Right lung (tissue), 5 donors: ENCODE measurements around the gene SORBS1. TPM values are rescaled to one million over a fixed set of nuclear protein-coding genes. Genes with fewer than 3 reads are reported as not detected.

Experiments
- DNase-seq, 2 donors: peaks; one replicate each; pipeline ENCODE4 v3.0.0-alpha.2; 2013
- polyA plus RNA-seq, 5 donors: library from polyadenylated mRNA; unstranded; fragments of 120-200 nt; gene quantifications; one replicate each; pipeline versions ENCODE4 v1.2.1 to v1.2.3, GENCODE V29; 2013; ENCODE audit warnings: inconsistent platforms in 1 of 5, low replicate concordance in 1 of 5; ENCODE audit not compliant: insufficient read length in 5 of 5, insufficient read depth in 1 of 5

SORBS1 gene
- polyA plus RNA-seq, 5 donors: 19.1 to 42.2 (median 31.5) TPM

GRCh38 chr10:95464280-95464679 is 96.9 kb downstream of the SORBS1 start:
- no peak for DNase-seq

- no peak for DNase-seq
Observed at GRCh38 chr10:95462740-95463667, 98.2 kb downstream of the SORBS1 start.

DNA sequence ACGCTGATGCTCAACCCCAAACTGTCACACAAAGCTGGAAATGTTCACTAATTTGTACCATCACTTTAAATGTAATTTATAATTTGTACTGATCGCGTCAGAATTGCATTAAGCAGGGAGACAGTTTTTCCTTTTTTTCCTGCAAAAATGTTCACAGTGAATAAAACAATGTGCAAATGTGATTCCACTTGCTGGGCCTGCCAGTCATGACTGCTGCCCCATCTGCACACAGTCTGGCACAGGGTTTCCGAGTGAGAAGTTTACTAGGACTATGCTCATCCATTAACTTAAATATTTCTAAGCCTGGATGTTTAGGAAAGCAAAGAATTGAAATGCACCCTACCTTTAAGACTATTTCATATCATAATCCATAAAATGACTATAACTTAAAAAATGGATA is 99.6 kb downstream of the SORBS1 start:
- no peak for DNase-seq

- peak; percentile 91 to 94 for DNase-seq
Observed at GRCh38 chr10:95459446-95460045, 101.6 kb downstream of the SORBS1 start.

DNA sequence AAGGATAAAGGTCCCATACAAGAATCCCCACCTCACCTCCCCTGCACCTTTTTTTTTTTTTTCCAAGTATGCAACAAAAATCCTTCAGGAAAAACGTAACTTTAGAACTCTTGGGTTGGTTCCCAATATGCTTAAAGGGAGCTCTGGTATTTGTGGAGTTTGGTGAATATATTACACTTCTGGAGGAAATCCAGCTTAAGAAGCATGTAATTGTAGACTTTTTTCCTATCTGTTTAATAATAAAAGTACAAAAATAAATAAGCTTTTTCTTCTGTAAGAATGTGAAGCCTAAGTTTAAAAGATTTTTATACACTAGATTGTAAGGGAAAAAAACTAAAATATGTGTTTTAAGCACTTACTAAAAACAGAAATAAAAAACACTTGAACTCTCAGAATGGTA is 102.3 kb downstream of the SORBS1 start:
- DNase-seq: no peak

DNA sequence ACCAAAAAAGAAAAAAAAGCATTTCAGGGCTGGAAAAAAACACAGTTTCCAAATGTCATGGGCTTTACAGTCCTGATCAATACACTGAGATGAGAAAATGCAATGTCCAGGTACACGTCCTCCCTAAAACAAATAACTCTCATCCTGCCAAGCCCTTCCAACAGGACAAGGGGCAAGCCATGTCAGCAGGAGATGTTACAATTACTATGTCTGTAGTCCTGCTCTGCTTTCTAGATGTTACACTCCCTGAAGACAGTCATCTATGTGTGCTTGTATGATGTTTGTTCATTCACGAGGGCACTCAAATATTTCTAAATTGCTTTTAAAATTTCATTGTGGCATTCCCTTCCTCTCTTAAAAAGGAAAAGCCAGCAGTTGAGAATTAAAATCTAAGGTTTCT is 103.2 kb downstream of the SORBS1 start:
- DNase-seq: no peak

DNA sequence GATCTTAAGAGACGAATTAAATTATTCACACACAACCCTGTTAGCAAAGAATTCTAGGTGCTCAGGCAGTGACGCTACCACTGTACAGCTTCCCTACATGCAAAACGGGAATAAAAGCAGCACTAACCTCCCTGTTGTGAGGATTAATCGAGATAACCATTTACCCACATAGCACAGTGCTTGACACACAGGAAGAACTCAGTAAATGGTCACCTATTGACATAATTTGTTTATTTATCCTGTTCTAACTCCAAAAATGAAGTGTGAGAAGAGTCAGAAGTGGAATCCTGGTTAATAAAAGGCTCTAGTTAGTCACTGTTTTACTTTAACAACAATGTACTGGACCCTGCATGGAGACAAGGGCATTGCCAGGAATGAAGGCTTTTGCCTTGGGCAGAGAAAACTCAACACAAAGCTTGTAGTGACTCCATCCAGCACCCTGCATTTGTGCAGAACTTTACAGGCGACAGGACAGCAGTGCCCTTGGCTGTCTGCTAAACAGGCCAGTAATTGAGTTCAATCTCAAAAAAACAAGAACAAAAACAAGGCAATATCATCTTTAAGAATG is 103.8 kb downstream of the SORBS1 start:
- DNase-seq: no peak

DNA sequence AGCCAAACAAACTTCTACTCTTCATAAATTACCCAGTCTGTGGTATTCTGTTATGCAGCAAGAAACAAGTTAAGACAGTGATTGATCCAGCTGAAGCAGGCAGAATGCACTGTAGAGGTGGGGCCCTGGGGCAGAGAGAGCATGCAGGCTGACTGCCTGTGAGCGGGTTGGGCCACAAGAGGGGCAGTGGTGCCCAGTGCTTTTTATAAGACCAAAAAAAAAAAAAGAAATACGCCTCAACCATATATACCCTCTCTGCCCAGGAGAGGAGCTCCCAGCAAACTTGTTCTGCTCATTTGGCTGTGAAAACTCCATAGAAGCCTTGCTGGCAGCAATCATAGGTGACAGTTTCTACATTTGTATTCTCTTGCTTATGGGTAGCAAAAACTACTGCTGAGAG is 104.7 kb downstream of the SORBS1 start:
- DNase-seq: no peak

DNA sequence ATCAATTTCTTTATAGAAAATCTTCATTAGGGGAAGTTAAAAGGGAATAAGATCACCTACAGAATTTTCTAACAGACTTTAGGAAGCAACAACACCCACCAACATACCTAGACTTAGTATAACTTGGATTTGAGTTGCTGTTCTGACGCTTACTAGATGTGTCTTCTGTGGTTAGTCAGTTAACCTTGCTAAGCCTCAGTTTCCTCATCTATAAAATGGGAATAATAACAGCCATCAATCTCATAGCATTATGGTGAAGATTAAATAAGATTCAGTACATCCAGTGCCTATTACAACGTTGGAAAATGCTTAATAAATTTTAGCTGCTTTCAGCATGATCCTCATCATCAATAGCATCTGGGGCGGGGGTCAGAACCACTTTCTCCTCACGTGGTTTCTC is 106.2 kb downstream of the SORBS1 start:
- no peak for DNase-seq

- DNase-seq: no peak
Observed at GRCh38 chr10:95454356-95454755, 106.8 kb downstream of the SORBS1 start.

- no peak for DNase-seq
Observed at GRCh38 chr10:95451568-95452524, 109.3 kb downstream of the SORBS1 start.

DNA sequence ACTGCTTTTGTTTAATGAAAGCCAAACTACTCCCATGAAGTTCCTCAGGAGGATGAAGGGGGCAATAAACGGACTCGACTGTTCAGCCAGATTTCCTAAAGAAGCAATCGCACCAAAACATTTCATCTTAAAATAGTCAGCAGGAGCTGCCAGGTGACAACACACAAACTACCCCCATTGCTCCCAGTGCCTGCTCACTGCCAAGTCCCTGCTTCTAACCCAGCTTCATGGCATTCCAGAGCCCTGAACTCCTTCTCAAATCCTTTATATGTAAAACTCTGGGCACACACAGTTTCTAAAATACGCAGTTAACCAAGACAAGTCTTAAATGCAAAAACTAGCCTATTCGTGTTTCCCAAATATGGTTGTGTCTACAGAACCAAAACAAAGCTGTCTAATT is 110.0 kb downstream of the SORBS1 start:
- no peak for DNase-seq

GRCh38 chr10:95450188-95450587 is 111.0 kb downstream of the SORBS1 start:
- no peak for DNase-seq

DNA sequence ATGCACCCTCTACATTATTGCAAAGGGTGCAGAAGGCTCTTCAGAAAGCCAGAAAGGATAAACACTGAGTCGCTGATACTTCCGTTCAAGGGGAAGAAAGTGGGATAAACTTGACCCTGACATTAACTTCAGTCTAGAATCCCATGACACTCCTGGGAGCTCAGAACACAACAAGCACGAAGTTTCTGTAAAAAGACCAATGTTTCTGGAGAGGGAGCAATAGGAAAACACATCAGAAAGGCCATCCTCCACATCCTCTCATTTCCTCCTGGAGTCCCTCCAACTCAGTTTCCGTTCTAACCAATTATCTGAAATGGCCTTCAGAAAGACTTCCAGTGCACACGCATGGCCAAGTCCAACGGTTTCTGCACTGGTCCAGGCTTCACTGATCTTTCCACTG is 113.5 kb downstream of the SORBS1 start:
- DNase-seq: peak; percentile 54 to 88

DNA sequence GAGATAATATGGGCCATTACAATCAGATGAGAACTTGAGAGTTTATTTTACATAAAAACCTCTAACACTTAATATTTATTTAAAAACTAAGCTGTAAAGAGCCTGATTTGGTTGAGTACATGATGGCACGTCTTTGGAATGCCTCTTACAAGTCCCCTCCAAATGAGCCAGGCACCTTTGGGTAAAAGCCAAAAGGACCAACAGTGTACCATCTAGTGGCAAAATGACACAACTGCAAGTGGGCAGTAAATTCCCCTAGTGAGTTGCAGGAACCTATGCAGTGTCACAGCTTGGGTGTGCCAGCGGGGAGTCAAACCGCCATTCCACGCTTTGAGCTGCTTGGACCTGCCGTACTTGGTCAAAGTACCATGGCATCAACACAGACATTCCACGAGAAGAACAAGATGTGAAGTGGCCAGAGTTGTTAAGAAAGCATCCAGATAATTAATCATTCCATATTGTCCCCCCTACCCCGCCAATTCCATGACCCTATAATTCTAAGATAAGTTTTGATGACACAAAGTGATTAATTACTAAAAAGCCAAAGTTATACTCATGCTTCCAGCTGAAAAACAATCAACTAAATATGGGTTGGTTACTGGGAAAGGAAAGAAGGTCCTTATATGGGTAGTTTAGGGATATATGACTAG is 115.2 kb downstream of the SORBS1 start:
- DNase-seq: peak; percentile 53 to 56

GRCh38 chr10:95445223-95445836 is 115.8 kb downstream of the SORBS1 start:
- no peak for DNase-seq

DNA sequence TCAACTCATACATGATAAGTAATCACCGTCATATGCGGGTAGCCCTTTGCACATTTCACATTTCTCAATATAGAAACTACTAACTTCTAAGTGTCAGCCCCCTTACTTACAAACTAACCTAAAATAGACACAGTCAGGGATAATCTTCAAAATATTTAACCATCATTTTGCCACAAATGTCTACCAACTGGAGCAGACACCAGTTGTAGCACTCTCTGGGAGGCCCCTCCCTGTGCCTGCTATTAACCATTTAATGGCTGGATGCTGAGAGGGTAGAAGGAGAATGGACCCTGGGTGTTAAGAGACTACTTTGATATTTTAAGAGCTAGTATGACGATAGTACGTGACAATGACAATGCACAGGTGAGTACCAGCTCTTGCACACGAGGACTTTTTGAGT is 116.4 kb downstream of the SORBS1 start:
- DNase-seq: no peak

DNA sequence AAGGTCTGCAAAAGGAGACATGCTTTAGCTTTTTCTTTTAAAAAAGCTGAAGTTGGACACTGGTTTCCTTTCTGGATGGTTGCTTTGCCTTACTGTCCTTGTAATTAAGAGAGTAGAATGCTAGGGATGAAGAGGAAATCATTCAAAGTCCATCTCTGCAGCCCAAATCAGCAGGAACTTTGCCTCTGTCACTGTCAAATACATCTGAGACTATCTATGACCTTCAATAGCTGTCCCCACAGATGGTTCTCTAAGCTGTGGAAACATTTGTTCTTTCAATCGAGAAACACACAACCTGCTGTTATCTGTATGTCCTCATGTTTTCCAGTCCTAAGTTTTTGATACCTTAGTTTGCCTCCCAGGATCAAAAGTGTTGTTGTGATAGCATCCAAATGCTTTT is 117.5 kb downstream of the SORBS1 start:
- no peak for DNase-seq

- DNase-seq: no peak
Observed at GRCh38 chr10:95442341-95442740, 118.8 kb downstream of the SORBS1 start.

- DNase-seq: no peak
Observed at GRCh38 chr10:95441547-95441923, 119.6 kb downstream of the SORBS1 start.
